PC-3 (cell line): ENCODE data around the gene KXD1. TPM values are rescaled to one million over a fixed set of nuclear protein-coding genes. Genes with fewer than 3 reads are reported as not detected.

Experiments
- ATAC-seq: fragments of 200-7000 bp; cut with Tn5 transposase; 2 replicates; pipeline ENCODE4 v1.9.1; 2020; ENCODE audit warnings: mild to moderate bottlenecking, moderate library complexity
- BruUV-seq: library from RNA; stranded (reverse); fragments of 400-500 nt; replicated peaks from 2 replicates; lab custom pipeline; 2021; lab: Mats Ljungman, UMichigan
- CTCF ChIA-PET: fragments of 300-600 bp; sonication (Branson Sonifier 250); formaldehyde crosslinking; loops from one replicate; lab custom pipeline; 2022; ENCODE audit warnings: antibody characterized with exemption; lab: Charles Lee
- POLR2A ChIA-PET: fragments of 300-600 bp; sonication (Branson Sonifier 250); formaldehyde crosslinking; loops from one replicate; lab custom pipeline; 2022; ENCODE audit warnings: antibody characterized with exemption; ENCODE audit not compliant: unreplicated experiment; lab: Charles Lee
- DNase-seq: peaks from one replicate; pipeline ENCODE4 v3.0.0-alpha.2; 2015
- H2AFZ ChIP-seq: fragments of 300-600 bp; sonication (generic); 2 replicates; pipeline ENCODE4 v1.6.0; 2016; ENCODE audit warnings: antibody characterized with exemption, low read length
- H3F3A ChIP-seq: fragments of 300-600 bp; sonication (generic); one replicate; pipeline ENCODE4 v1.6.0; 2017; ENCODE audit warnings: antibody characterized with exemption, low read length, control low read depth, mild to moderate bottlenecking; ENCODE audit not compliant: unreplicated experiment
- H3K27ac ChIP-seq: fragments of 300-600 bp; sonication (generic); 2 replicates; pipeline ENCODE4 v1.5.1; 2016; ENCODE audit warnings: mild to moderate bottlenecking, low read length
- H3K27me3 ChIP-seq: fragments of 300-600 bp; sonication (generic); 2 replicates; pipeline ENCODE4 v1.6.1; 2016; ENCODE audit warnings: low read length, mixed read lengths
- H3K36me3 ChIP-seq: fragments of 300-600 bp; sonication (generic); 2 replicates; pipeline ENCODE4 v1.6.1; 2016; ENCODE audit warnings: low read depth, mixed run types, low read length, mixed read lengths
- H3K4me1 ChIP-seq: fragments of 300-600 bp; sonication (generic); 2 replicates; pipeline ENCODE4 v1.5.1; 2016; ENCODE audit warnings: low read length; ENCODE audit not compliant: insufficient read depth
- H3K4me2 ChIP-seq: fragments of 300-600 bp; sonication (generic); 2 replicates; pipeline ENCODE4 v1.6.0; 2016; ENCODE audit warnings: low read length
- H3K4me3 ChIP-seq: fragments of 300-600 bp; sonication (generic); 2 replicates; pipeline ENCODE4 v1.5.1; 2016; ENCODE audit warnings: mild to moderate bottlenecking, low read length, mixed read lengths
- H3K79me2 ChIP-seq: fragments of 300-600 bp; sonication (generic); 2 replicates; pipeline ENCODE4 v1.6.1; 2017; ENCODE audit warnings: low read length, mixed read lengths
- H3K9ac ChIP-seq: fragments of 300-600 bp; sonication (generic); 2 replicates; pipeline ENCODE4 v1.6.0; 2016; ENCODE audit warnings: mild to moderate bottlenecking, low read length
- H3K9me2 ChIP-seq: fragments of 300-600 bp; sonication (generic); replicated peaks from 2 replicates; pipeline ENCODE4 v1.6.1; 2016; ENCODE audit warnings: mixed run types, low read length, mixed read lengths
- H3K9me3 ChIP-seq: fragments of 300-600 bp; sonication (generic); 2 replicates; pipeline ENCODE4 v1.6.1; 2016; ENCODE audit warnings: low read length, mixed read lengths
- H4K20me1 ChIP-seq: fragments of 300-600 bp; sonication (generic); 2 replicates; pipeline ENCODE4 v1.6.1; 2016; ENCODE audit warnings: low read length, mixed read lengths
- CTCF ChIP-seq: fragments of 300-600 bp; sonication (generic); conservative IDR thresholded peaks from 2 replicates; pipeline ENCODE4 v1.5.1; 2017; ENCODE audit warnings: antibody characterized with exemption, low read depth, mild to moderate bottlenecking, low read length
- EZH2 ChIP-seq: fragments of 300-600 bp; sonication (generic); IDR thresholded peaks from one replicate; pipeline ENCODE4 v1.6.1; 2017; ENCODE audit warnings: antibody characterized with exemption, mild to moderate bottlenecking, low read length; ENCODE audit not compliant: unreplicated experiment
- EZH2phosphoT487 ChIP-seq: fragments of 300-600 bp; sonication (generic); IDR thresholded peaks from 2 replicates; pipeline ENCODE4 v1.6.1; 2018; ENCODE audit warnings: mild to moderate bottlenecking, antibody characterized with exemption, low read length, borderline replicate concordance
- intact Hi-C: fragments of 100-400 bp; cut with micrococcal nuclease; formaldehyde crosslinking; loops from 2 replicates; pipeline ENCODE4 v1.9.0; 2023
- total RNA-seq: library from RNA; depleted of rRNA; stranded (reverse); fragments of >200 nt; gene quantifications from 2 replicates; pipeline ENCODE4 v1.2.3, GENCODE V29; 2014

KXD1 gene
- total RNA-seq, 1 experiment from 2014 or later = 137 TPM

DNA sequence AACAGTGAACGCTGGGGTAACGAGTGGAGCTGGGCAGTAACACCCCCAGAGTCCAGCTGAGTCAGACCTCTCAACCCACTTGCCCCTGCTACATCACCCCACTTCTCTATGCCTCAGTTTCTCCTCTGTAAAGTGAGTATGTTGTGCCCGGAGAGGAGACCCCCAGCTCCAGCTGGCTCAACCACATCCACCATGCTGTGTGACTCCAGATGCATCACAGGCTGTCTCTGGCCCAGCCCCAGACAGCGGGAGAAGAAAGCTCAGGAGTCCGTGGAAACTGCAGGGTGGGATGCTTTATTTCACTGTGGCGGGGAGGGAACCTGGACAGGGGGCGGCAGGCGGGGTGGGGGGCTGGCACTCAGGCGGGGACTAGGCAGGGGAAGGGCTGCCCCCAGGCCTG is 26.2 kb upstream of the KXD1 start:
- Histone ChIP-seq H3K27me3 (no peaks in the 10 kb centered on the region), H3K4me2 (no peak overlapping the region), H3K4me1 (peaks cover 2% of the 10 kb centered on the region; the same call in 1 of the 2 replicates), H3K36me3 (no peaks in the 10 kb centered on the region; the same call in 1 of the 2 replicates), H3F3A (no peaks in the 10 kb centered on the region), H4K20me1 (no peaks in the 10 kb centered on the region), H3K9ac (no peak overlapping the region), H2AFZ (no peak overlapping the region), H3K79me2 (no peaks in the 10 kb centered on the region), H3K27ac (no peak overlapping the region), H3K9me3 (no peaks in the 10 kb centered on the region), H3K9me2 (no peaks in the 10 kb centered on the region), H3K4me3 (no peak overlapping the region)
- intact Hi-C loops = no loop called here
- no peak for ATAC-seq
- no peak for DNase-seq
- TF ChIP-seq EZH2 = no peak
- TF ChIP-seq CTCF = no peak
- no peak for TF ChIP-seq EZH2phosphoT487
- ChIA-PET POLR2A (interaction anchor here (0.6 kb wide), 1 partner anchor 13 kb away, joined by 4 read pairs; no protein-coding TSS in a partner anchor), CTCF (no interaction called here)
- BruUV-seq = no TSS peak

- no peak overlapping the region for H2AFZ ChIP-seq
- no peak overlapping the region for H3K4me2 ChIP-seq
- no peaks in the 10 kb centered on the region for H3F3A ChIP-seq
- no peaks in the 10 kb centered on the region for H3K9me2 ChIP-seq
- no peaks in the 10 kb centered on the region for H3K4me1 ChIP-seq
- no peak overlapping the region for H3K27ac ChIP-seq
- BruUV-seq = no TSS peak
- ChIA-PET POLR2A (no interaction called here), CTCF (no interaction called here)
- H3K36me3 ChIP-seq = peaks cover under 1% of the 10 kb centered on the region; the same call in 1 of the 2 replicates
- no peaks in the 10 kb centered on the region for H3K79me2 ChIP-seq
- no peak overlapping the region for H3K9ac ChIP-seq
- H4K20me1 ChIP-seq = no peaks in the 10 kb centered on the region
- TF ChIP-seq CTCF (no peak), EZH2phosphoT487 (no peak), EZH2 (no peak)
- H3K9me3 ChIP-seq = no peaks in the 10 kb centered on the region
- no peaks in the 10 kb centered on the region for H3K27me3 ChIP-seq
- ATAC-seq (no peak), DNase-seq (no peak)
- intact Hi-C loops = no loop called here
- no peak overlapping the region for H3K4me3 ChIP-seq
These were observed 25.3 kb upstream of the KXD1 start for GRCh38 chr19:18532168-18532890.

- Histone ChIP-seq H3K9me3 (no peaks in the 10 kb centered on the region), H3K9ac (no peak overlapping the region), H3K9me2 (no peaks in the 10 kb centered on the region), H3K79me2 (no peaks in the 10 kb centered on the region), H3K36me3 (peaks cover 3% of the 10 kb centered on the region; the same call in 1 of the 2 replicates), H3K4me1 (no peaks in the 10 kb centered on the region), H4K20me1 (no peaks in the 10 kb centered on the region), H3K27ac (no peak overlapping the region), H2AFZ (no peak overlapping the region), H3F3A (no peaks in the 10 kb centered on the region), H3K4me3 (no peak overlapping the region), H3K27me3 (no peaks in the 10 kb centered on the region), H3K4me2 (no peak overlapping the region)
- ChIA-PET CTCF (interaction anchor here (0.7 kb wide), 1 partner anchor 36 kb away, joined by 4 read pairs; no protein-coding TSS in a partner anchor), POLR2A (no interaction called here)
- ATAC-seq (peak; percentile 54; the same call in 1 of the 2 replicates), DNase-seq (no peak)
- no peak for TF ChIP-seq CTCF
- no peak for TF ChIP-seq EZH2phosphoT487
- no peak for TF ChIP-seq EZH2
- intact Hi-C loops = no loop called here
- BruUV-seq = no TSS peak
These were observed 24.6 kb upstream of the KXD1 start for GRCh38 chr19:18533058-18533457.
